ENCODE results near the gene CD80. TPM values are rescaled to one million over a fixed set of nuclear protein-coding genes. Genes with fewer than 3 reads are reported as not detected.

The CD80 gene
- total RNA-seq, 1 experiment from 2014 or later: not detected

- TF ChIP-seq JUND (IDR thresholded peaks at IDR 0.05) (no peak), SRF (IDR thresholded peaks at IDR 0.05; ENCODE audit: low read depth) (no peak), SIN3A (IDR thresholded peaks at IDR 0.05; ENCODE audit: low read depth) (no peak)
- Histone ChIP-seq H3K9ac (ENCODE audit: low read length) (no peak overlapping the region), H3K4me1 (ENCODE audit: control insufficient read depth in 1 of 2, insufficient read depth in 2 of 2, low read length in 2 of 2) (no peaks in the 10 kb centered on the region), H2AFZ (ENCODE audit: low read depth, low read length, poor library complexity, severe bottlenecking) (no peak overlapping the region), H3K9me3 (ENCODE audit: control insufficient read depth in 1 of 2, insufficient read depth in 1 of 2, low read depth in 1 of 2, low read length in 2 of 2) (no peaks in the 10 kb centered on the region), H3K27ac (ENCODE audit: low read depth, low read length) (no peak overlapping the region), H3K4me2 (ENCODE audit: low read length) (no peak overlapping the region), H3K27me3 (ENCODE audit: insufficient read depth, low read length) (no peaks in the 10 kb centered on the region), H3K36me3 (ENCODE audit: control insufficient read depth in 1 of 2, insufficient read depth in 2 of 2, low read length in 2 of 2) (no peaks in the 10 kb centered on the region), H3K4me3 (replicated peaks in 1 of 2; ENCODE audit: low read depth in 1 of 2, low read length in 2 of 2) (no peak overlapping the region), H4K20me1 (ENCODE audit: insufficient read depth) (no peaks in the 10 kb centered on the region), H3K9me2 (ENCODE audit: insufficient read depth) (no peaks in the 10 kb centered on the region), H3K79me2 (ENCODE audit: insufficient read depth, low read length) (no peaks in the 10 kb centered on the region)
- BruUV-seq (replicated peaks): no TSS peak
- ChIA-PET POLR2A (interaction anchor here (0.7 kb wide), 1 partner anchor 14 kb away, joined by 3 read pairs; no protein-coding TSS in a partner anchor), CTCF (no interaction called here), RAD21 (ENCODE audit: low non-redundant PET in 1 of 2, low total read pairs in 2 of 2, uncharacterized antibody in 2 of 2, unreplicated experiment in 2 of 2) (no interaction called here)
- ATAC-seq: no peak
- DNase-seq (ENCODE audit: low read depth, low spot score): no peak
- intact Hi-C loops (cut with micrococcal nuclease): no loop called here
These were observed 11.8 kb upstream of the CD80 start for GRCh38 chr3:119571230-119571629.

- ATAC-seq: no peak
- CTCF ChIA-PET: no interaction called here
- H2AFZ ChIP-seq (ENCODE audit: low read depth, low read length, poor library complexity, severe bottlenecking): no peak overlapping the region
- no peaks in the 10 kb centered on the region for H3K9me3 ChIP-seq (ENCODE audit: control insufficient read depth in 1 of 2, insufficient read depth in 1 of 2, low read depth in 1 of 2, low read length in 2 of 2)
- BruUV-seq (replicated peaks): no TSS peak
- H4K20me1 ChIP-seq (ENCODE audit: insufficient read depth): no peaks in the 10 kb centered on the region
- no peaks in the 10 kb centered on the region for H3K9me2 ChIP-seq (ENCODE audit: insufficient read depth)
- no peak overlapping the region for H3K27ac ChIP-seq (ENCODE audit: low read depth, low read length)
- H3K4me1 ChIP-seq (ENCODE audit: control insufficient read depth in 1 of 2, insufficient read depth in 2 of 2, low read length in 2 of 2): no peaks in the 10 kb centered on the region
- H3K9ac ChIP-seq (ENCODE audit: low read length): no peak overlapping the region
- H3K36me3 ChIP-seq (ENCODE audit: control insufficient read depth in 1 of 2, insufficient read depth in 2 of 2, low read length in 2 of 2): no peaks in the 10 kb centered on the region
- DNase-seq (ENCODE audit: low read depth, low spot score): no peak
- no peak overlapping the region for H3K4me2 ChIP-seq (ENCODE audit: low read length)
- POLR2A ChIA-PET: no interaction called here
- H3K4me3 ChIP-seq (replicated peaks in 1 of 2; ENCODE audit: low read depth in 1 of 2, low read length in 2 of 2): no peak overlapping the region
- H3K27me3 ChIP-seq (ENCODE audit: insufficient read depth, low read length): no peaks in the 10 kb centered on the region
- H3K79me2 ChIP-seq (ENCODE audit: insufficient read depth, low read length): no peaks in the 10 kb centered on the region
- intact Hi-C loops (cut with micrococcal nuclease): no loop called here
- RAD21 ChIA-PET (ENCODE audit: low non-redundant PET in 1 of 2, low total read pairs in 2 of 2, uncharacterized antibody in 2 of 2, unreplicated experiment in 2 of 2): no interaction called here
- TF ChIP-seq, protein P1, sequence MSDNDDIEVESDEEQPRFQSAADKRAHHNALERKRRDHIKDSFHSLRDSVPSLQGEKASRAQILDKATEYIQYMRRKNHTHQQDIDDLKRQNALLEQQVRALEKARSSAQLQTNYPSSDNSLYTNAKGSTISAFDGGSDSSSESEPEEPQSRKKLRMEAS (IDR thresholded peaks at IDR 0.05): no peak
- TF ChIP-seq FOSL1 (IDR thresholded peaks at IDR 0.05; ENCODE audit: low read depth): no peak
- no peak for TF ChIP-seq EZH2phosphoT487 (IDR thresholded peaks at IDR 0.05; ENCODE audit: borderline replicate concordance)
- TF ChIP-seq, protein P2, sequence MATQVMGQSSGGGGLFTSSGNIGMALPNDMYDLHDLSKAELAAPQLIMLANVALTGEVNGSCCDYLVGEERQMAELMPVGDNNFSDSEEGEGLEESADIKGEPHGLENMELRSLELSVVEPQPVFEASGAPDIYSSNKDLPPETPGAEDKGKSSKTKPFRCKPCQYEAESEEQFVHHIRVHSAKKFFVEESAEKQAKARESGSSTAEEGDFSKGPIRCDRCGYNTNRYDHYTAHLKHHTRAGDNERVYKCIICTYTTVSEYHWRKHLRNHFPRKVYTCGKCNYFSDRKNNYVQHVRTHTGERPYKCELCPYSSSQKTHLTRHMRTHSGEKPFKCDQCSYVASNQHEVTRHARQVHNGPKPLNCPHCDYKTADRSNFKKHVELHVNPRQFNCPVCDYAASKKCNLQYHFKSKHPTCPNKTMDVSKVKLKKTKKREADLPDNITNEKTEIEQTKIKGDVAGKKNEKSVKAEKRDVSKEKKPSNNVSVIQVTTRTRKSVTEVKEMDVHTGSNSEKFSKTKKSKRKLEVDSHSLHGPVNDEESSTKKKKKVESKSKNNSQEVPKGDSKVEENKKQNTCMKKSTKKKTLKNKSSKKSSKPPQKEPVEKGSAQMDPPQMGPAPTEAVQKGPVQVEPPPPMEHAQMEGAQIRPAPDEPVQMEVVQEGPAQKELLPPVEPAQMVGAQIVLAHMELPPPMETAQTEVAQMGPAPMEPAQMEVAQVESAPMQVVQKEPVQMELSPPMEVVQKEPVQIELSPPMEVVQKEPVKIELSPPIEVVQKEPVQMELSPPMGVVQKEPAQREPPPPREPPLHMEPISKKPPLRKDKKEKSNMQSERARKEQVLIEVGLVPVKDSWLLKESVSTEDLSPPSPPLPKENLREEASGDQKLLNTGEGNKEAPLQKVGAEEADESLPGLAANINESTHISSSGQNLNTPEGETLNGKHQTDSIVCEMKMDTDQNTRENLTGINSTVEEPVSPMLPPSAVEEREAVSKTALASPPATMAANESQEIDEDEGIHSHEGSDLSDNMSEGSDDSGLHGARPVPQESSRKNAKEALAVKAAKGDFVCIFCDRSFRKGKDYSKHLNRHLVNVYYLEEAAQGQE (IDR thresholded peaks at IDR 0.05; ENCODE audit: low read depth): no peak
- TF ChIP-seq ZBTB33 (IDR thresholded peaks at IDR 0.05; ENCODE audit: extremely low read depth, insufficient replicate concordance, low read length): no peak
- TF ChIP-seq POLR2A (IDR thresholded peaks at IDR 0.05; ENCODE audit: borderline replicate concordance, extremely low read depth, insufficient read depth, insufficient read length): no peak
- TF ChIP-seq SP1 (IDR thresholded peaks at IDR 0.05; ENCODE audit: low read depth): no peak
- no peak for TF ChIP-seq ELF1 (IDR thresholded peaks at IDR 0.05; ENCODE audit: borderline replicate concordance, low read depth)
- TF ChIP-seq, protein P3, sequence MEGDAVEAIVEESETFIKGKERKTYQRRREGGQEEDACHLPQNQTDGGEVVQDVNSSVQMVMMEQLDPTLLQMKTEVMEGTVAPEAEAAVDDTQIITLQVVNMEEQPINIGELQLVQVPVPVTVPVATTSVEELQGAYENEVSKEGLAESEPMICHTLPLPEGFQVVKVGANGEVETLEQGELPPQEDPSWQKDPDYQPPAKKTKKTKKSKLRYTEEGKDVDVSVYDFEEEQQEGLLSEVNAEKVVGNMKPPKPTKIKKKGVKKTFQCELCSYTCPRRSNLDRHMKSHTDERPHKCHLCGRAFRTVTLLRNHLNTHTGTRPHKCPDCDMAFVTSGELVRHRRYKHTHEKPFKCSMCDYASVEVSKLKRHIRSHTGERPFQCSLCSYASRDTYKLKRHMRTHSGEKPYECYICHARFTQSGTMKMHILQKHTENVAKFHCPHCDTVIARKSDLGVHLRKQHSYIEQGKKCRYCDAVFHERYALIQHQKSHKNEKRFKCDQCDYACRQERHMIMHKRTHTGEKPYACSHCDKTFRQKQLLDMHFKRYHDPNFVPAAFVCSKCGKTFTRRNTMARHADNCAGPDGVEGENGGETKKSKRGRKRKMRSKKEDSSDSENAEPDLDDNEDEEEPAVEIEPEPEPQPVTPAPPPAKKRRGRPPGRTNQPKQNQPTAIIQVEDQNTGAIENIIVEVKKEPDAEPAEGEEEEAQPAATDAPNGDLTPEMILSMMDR (IDR thresholded peaks at IDR 0.05 in 2 of 3, conservative IDR thresholded peaks at IDR 0.05 in 1 of 3; ENCODE audit: borderline replicate concordance in 1 of 3, insufficient read depth in 1 of 3, low read depth in 2 of 3, low read length in 2 of 3): no peak
- no peak for TF ChIP-seq SIN3A (IDR thresholded peaks at IDR 0.05; ENCODE audit: low read depth)
- no peak for TF ChIP-seq POLR2AphosphoS5 (IDR thresholded peaks at IDR 0.05; ENCODE audit: low read depth, low read length)
- TF ChIP-seq SRF (IDR thresholded peaks at IDR 0.05; ENCODE audit: low read depth): no peak
- no peak for TF ChIP-seq EZH2 (IDR thresholded peaks at IDR 0.05)
These were observed 10.8 kb upstream of the CD80 start for GRCh38 chr3:119570229-119570628.
